HG03066 (cell line): Measurements from ENCODE around the gene UBE2H.
"Not testable (repeated sequence)": the region's sequence is repeated elsewhere in the genome, so short reads cannot be mapped to it uniquely, and the experiment has no call there.

Source experiments
- ATAC-seq: cut with Tn5 transposase; IDR thresholded peaks from one replicate; pipeline ENCODE4 v1.9.1; 2021; ENCODE audit warnings: low read depth; ENCODE audit not compliant: unreplicated experiment

Gene UBE2H

DNA sequence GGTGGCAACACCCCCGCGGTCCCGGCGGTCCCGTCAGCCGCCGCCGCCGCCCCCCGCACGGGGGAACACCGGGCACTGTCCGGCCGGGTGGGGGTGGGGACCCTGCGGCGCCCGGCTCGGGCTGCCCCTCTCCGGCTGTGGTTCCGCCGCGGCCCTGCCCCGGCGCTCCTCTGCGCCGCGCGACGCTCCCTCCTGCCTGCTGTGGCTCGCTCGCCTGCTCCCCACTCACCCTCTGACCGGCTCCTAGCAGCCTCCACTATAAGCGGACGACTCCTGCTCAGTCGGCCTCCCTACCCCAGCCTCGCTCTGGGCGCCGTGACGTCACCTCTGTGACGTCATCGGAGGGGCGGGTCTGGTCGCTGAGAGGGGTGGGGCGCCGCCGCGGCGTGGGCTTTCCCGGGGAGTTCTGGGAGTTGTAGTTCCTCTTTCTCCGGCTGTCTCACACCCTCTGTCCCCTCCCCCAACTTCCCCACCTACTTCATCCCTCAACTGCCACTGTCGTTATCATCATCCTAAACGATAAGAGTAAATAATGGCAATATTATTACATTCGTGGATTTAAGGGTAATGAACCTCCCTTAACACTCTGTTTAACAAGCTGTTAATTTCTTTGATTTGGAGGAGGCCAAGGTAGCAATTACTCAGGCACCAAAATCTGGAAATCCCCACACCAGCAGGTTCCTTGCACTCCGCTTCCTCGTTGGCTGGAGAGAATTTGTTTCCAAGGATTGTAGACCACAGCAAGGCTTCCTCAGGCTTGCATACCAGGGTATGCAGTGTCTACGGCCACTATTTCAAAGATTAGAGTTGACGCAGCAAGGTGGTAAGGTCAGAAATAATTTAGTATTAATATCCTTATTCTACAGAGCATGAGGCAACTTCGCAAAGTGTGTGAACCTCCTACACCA lies at the start of gene UBE2H:
TSS of gene UBE2H (minus strand) at position 308 of the 908 bp plus-strand sequence. CDS start 405 bp downstream, outside the sequence.
- peak; percentile 52 for ATAC-seq

DNA sequence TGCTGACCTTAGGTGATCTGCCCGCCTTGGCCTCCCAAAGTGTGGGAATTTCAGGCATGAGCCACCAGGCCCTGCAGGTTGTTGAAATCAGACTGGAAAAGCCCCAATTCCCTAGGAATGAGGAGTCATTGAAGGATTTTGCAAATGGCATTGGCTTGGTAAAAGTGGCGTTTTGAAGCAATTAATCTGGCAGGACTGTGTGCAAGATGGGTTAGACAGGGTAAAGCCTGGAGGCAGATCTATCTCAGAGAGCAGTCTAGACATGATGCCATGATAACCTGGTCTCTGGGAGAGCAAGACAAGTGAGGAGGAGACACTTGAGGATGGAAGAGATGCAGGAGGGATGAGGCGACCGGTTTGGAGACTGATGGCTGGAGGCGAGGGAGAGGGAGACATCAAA lies 45.7 kb upstream of the UBE2H start:
- no peak for ATAC-seq

DNA sequence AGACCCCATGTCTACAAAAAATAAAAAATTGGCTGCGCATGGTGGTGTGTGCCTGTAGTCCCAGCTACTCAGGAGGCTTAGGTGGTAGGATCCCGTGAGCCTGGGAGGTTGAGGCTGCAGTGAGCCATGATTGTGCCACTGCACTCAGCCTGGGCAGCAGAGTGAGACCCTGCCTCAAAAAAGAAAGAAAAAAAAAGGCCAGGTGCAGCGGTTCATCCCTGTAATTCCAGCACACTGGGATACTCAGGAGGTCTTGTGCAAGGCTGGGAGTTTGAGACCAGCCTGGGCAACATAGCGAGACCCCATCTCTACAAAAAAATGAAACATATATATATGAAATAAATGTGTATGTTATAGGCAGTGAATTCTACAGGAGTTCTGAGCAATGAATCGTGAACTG lies 44.5 kb upstream of the UBE2H start:
- ATAC-seq = no peak

DNA sequence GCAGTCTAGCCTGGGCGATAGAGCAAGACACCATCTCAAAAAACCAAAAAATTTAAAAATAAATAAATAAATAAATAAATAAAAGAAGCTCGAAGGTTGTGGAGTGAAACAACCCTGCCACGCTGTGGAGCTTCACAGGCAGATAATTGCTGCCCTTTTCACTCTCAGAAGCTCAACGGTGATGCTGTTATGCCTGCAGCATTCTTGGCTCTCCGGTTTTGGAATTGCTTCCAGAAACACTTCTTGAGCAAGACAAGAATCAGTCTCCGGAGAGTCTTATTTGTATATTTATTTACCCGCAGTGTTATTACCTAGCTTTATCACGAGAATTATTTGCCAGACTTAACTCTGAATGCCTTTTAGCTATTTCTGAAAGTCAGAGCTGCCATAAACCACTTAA lies 40.5 kb upstream of the UBE2H start:
- no peak for ATAC-seq

DNA sequence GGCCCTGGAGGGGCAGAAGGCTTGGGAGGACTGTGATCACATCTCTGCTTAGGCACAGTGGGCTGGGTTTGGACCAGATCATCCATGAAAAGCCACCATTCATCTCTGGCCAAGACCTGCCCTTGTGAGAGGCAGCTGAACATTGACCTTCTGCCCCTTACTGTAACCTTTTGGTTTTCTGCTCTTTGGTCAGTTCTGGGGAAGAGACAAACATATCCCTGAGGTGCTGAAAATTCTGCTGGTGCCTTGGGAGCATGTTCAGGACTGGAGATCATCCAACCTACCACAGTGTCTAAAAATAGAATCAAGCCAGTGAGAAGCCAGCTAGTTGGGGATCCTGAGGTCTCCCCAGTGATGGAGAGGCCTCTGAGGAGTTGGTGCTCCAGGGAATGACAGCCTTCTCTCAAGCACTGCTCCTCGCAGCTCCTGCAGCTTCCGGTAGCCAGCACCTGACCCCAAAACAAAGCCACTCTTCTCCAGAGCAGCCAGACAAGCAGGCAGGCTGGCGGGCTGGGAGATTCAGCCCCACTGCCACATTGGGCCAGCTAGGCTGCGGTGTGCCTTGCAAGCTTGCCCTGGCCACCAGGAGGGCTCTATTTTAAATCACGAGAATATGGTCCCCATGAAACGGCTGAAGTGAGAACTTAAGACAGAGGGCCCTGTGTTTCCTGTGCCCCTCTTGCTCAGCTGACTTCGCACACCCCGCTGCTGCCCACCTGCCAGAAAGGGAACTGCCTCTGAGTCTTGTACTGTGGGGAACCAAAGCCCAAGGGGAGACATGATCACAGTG lies 37.8 kb upstream of the UBE2H start:
- no peak for ATAC-seq

DNA sequence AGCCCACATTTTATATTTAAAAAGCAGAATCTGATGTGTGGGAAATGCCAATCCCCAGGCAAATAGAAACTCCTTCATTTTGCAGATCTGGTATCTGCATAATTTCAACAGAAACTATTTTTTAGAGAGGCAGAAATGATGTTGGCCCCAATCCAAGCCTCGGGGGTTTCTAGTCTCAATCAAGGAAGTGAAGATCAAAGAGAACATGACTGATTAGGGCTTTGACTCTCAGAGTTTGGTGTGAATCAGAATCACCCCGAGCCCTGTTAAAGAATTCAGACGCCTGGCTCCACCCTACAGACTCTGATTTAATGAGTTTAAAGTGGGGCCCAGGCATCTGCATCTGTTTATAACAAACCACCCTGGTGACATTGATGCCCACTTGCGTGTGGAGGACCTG lies 36.7 kb upstream of the UBE2H start:
- no peak for ATAC-seq

DNA sequence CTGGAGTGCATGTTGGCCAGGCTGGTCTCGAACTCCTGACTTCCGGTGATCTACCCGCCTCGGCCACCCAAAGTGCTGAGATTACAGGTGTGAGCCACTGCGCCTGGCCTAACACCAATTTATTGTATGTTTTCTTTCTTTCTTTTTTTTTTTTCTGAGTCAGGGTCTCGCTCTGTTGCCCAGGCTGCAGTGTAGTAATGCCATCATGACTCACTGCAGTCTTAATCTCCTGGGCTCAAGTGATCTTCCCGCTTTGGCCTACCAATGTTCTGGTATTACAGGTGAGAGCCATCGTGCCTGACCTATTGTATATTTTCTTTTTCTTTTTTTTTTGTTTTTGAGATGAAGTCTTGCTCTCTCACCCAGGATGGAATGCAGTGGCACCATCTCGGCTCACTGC lies 33.8 kb upstream of the UBE2H start:
- no peak for ATAC-seq

DNA sequence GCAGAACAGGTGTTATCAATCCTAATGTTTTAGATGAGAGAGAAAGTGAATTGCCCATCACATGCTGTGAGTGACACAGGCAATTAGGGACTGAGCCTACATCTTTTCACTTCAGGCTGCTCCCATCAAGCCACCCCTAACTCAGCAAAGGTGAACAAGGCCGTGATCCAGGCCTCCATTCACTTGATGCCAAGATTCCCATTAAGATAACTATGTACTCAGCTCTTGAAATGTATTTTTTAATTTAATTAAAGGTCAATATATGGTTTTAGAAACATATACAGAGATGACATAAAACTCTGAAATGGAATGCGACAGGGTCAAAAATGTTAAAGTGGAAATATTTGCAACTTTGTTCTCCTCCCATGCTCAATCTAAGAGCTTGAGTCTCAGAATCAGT lies 27.9 kb upstream of the UBE2H start:
- no peak for ATAC-seq

DNA sequence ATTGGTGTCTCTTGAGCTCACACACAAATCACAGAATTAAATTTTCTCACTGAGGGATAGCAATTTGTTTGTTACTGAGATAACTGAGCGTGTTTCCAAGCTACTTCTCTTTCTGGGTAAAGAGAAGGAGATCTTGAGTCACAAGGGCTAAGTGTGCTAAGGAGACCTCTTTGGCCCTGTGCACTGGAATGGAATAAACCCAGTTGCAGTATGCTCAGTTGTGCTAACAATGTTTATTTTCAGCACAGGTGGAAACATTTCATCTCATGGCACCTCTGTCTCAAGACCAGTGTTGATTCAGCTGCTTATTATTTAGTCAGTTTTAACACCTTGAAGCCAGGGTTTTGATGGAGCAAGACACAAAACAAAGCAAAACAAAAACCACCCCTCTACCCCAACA lies 22.5 kb upstream of the UBE2H start:
- no peak for ATAC-seq

DNA sequence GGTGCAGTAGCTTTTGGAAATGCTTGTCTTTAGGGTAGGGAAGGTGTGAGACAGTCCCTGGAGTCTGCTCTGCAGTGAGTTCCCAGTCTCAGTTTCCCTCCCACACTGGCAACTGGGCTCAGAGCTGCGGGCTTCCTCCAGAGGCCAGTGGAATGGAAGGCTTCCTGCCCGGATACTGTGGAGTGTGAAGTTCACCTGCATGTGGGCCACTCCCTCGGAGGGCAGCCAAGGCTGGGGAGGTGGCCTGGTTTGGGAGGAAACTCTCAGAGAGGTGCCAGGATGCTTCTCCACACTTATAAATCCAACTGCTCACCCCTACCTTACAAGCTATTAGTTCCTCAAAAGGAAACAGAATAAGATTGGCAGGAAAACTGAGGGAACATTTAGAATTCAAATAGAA lies 18.1 kb upstream of the UBE2H start:
- no peak for ATAC-seq

DNA sequence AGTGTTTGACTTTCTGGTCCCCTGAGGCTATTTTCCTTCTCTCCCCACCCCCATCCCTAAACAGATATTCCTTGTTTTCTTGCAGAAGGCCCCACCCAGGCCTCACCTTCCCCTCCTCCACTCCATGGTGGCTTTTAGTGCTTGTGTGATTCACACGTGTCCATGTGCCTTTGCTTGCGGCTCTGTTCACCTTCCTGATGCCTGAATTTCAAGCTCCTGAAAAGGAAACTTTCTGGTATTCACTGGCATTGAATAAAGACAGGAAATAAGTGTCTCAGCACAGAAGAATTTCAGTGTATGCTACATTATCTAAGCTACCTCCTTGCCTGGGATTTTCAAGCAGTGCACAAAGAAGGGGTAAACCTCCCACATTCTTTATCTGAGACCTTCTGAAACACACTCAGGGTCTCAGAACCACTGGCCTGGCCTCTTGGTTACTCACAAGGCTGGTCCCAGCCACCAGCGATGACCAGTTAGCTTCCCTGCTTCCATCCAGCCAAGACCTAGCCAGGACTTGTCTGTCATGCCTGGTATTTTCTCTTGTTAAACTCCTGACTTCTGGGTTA lies 17.2 kb upstream of the UBE2H start:
- ATAC-seq = no peak

DNA sequence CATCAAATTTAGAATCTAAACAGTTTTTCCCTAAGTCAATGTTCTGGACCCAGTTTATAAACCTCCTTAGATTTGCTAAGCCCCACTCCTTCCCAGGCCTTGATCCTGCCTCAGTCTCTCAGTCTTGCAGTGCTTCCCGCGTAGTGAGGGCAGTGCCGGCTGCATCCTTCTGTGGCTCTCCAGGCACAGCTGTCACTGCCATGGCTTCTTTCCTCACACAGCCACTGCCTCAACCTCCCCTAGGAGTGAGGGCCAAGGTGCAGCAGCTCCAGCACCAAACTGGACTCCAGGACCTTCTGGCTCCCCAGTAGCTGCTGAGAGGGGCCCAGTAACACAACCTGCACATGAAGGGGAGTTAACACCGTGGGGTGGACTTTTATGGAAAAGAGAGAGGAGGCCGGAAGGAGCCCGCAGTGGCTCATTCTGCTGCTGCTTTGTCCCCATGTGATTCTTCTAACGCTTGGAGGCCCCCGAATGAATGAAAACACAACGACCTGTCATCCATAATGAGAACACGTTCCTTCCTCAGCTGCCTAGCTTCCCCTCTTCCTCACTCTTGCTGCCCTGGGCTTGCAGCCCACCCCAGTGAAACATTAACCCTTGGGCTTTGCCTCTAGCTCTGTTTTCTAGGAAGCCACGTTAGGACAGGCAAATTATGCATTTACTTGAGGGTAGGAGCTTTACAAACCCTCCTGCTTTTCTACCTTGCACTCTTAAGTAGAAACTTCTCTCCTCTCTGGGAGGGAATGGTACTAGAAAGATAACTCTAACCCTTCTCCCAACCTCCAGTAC lies 16.0 kb upstream of the UBE2H start:
- no peak for ATAC-seq

DNA sequence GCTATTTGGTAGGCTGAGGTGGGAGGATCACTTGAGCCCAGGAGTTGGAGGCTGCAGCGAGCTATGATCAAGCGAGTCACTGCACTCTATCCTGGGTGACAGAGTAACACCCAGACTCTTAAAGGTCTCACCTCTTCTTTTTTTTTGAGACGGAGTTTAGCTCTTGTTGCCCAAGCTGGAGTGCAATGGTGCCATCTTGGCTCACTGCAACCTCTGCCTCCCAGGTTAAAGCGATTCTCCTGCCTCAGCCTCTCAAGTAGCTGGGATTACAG lies 7.4 kb upstream of the UBE2H start:
- ATAC-seq = not testable (repeated sequence)

DNA sequence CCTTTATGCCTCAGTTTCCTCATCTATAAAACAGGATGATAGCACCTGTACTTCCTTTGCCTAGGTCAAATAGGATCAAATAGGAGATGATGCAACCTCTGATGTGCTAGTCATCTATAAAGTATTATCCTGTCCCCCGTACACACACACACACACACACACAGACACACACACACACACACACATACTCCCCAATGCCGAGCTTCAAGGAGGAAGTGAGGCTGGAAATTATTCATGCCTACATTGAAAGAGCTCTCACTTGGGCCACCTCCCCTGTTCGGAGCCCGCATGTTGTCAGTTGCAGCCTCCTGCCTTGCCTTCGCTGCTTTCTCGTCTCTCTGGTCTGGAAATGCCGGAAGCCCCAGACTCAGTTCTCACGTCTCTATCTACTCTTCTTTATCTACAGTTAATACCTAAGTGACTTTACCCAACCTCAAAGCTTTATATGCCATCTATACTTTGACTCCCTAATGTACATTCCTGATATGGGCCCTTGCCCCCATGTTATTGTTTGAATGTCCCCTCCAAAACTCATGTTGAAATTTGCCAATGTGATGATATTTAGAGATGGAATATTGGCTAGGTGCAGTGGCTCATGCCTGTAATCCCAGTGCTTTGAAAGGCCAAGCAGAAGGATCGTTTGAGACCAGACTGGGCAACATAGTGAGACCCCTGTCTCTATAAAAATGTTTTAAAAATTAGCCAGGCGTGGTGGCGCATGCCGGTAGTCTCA lies 6.9 kb upstream of the UBE2H start:
- no peak for ATAC-seq

DNA sequence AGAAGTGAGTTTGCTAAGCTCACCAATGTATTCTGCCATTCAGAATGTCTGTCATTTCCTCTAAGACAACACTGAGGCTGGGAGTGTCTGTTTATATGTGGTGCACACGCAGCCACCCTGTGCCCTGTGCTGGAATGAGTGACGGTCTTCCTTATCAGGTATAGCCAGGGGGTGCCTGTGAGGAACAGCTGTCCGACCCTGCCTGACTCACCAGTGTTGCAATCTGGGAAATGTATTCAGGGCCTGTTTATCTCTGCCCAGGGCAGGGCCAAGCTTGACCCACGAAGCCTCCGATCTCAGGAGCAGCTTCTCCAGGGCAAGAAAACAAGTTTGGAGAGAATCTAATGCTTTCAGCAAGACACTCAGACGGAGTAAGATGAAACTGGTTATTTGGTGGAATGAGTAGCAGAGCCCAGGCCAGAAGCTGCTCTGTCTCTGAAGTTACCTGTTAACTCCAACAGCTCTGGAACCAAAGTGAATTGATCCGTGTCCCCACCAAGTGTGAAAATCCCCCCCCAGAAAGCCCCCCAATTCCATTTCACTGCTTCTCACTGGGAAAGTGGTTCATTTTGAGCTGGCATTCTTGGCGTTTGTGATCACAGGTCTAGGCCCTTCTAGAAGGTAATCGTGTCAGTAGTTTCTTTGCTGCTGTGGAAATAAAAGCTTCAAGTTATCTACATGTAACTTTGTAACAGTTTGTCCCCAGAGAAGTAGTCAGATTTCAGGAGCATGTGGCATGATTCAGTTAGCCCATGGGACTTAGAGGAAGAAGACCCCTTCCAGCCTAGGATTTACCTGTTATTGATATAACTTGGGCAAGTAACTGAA lies 6.1 kb upstream of the UBE2H start:
- no peak for ATAC-seq

DNA sequence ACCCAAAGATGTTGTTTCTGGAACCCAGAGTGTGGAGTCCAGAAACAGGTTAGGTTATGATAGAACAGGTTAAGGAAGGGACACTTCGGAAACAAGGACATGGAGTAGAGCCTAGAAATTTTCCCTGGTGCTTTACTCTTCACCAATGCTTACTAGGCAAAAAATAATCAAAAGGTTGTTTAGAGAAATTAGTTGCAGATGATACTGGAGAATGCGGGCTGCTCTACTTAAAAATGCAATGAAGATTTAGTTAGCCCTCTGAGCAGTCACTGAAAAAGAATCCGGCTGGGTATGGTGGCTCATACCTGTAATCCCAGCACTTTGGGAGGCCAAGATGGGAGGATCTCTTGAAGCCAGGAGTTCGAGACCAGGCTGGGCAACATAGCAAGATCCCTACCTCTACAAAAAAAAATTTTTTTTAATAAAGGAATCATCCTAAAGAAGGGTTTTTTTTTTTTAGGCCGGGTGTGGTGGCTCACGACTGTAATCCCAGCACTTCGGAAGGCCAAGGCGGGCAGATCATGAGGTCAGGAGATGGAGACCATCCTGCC lies 3.3 kb upstream of the UBE2H start:
- ATAC-seq = no peak

DNA sequence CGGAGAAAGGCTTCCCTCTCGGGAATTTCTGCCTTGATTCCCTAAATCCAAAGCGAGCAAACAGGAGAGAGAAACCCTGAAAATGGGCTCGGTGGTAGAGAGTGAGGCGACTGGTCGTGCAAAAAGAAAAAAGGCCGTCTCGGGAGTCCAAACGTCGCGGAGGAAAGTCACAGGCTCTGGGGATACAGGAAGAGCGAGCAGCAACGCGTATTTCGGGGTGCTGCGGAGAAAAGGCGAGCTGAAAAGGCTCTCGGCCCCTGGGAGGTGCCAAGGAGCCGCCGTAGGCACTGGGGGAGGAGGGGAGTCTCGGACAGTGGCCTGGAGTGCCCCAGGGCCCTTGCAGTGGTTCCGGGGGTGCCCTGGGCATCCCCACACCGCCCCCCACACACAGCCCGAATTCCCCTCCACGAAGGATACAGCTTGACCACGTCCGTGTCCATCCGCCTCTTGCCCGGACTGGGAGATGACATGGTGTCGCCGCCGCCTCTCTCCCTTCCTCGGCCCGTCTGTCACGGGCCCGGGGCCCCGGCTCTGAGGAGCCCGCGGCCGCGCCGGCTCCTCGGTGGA lies 591 bp downstream of the UBE2H start:
- peak; percentile 19 for ATAC-seq

DNA sequence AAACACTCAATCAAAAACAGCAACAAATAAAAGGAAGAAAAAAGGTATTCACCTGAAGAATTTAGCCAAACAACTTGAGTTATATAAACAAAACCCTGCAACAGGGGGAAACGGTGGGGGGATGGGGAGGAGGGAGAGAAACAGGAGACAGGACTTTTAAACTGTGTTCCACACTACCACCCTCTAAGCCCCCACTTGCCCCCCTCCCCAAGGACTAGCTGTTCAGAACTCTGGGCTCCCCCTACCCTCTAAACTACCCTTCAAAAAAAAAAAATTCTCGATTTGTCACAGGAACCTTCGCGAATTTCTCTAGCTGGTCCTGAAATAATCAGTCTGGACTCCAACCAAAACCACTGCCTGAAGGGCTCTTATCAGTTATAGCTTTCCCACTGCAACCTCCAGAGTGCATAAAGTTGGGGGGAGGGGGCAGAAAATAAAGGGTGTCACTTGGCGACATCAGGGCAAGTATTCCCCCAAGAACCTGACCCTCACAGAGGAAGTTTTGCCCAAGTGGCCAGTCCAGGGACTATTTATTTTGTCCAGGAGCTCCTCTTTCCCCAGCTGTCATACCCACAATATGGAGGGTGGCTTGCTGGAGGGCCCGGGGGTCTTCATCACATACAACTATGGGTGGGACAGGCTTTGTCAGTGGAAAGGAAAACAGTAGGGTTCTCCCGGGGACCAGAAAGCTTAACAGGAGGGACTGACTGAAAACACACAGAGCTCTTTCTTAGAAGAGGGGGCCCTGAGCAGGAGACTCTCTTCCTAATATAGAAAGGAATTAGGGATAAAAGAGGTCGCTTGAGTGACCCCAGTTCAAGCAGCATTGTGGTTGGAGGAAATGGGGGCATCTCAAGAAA lies 1.3 kb downstream of the UBE2H start:
- no peak for ATAC-seq
